Glomerular endothelial cell (primary cell): ENCODE results near the gene KIAA0513. TPM values are rescaled to one million over a fixed set of nuclear protein-coding genes. Genes with fewer than 3 reads are reported as not detected.

ENCODE experiments used
- DNase-seq: peaks from one replicate; pipeline ENCODE4 v3.0.0-alpha.2; 2011; ENCODE audit warnings: low read depth, low spot score; ENCODE audit errors: extremely low read depth
- total RNA-seq: library from RNA; depleted of rRNA; stranded (reverse); fragments of >200 nt; gene quantifications from 2 replicates; pipeline ENCODE4 v1.2.3, GENCODE V29; 2015

Gene KIAA0513
- total RNA-seq, 1 donor from 2014 or later: 6.2 TPM

DNA sequence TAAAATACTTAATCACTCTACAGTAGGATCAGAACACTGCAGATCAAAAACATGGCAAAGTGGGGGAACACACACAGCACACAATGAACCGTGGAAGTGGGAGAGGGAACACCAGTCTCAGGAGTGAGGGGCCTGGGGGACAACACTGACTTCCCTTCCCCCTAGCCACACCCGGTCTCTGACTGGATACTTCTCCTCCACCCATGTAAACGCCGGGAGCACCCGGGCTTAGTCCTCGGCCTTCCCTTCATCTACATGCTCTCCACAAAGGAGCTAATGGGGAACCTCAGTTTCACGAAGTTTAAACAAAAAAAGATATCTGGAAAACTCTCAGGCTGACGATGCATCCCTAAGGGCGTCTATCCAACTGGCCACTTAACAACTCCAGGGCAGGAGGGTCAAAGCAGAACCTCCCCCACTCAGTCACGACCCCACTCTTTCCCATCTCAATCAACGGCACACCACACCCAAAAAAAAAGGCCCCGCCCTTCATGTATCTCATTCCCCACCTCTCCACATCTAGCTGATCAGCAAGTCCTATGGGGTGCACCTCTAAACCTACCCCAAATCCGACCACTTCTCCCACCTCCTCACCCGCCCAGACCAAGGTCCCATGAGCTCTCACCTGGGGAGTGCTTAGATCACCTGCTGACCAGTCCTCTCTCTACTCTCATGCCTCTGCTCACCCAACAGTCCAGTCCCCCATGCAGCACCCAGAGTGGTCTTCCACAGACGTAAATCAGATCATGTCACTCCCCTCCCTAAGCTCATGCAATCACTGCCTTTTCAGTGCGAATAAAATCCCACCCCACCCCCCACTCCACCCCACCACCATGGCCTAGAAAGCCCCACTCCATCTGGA, 23.6 kb upstream of the KIAA0513 start:
- no peak for DNase-seq

- DNase-seq: no peak
These were observed 22.9 kb upstream of the KIAA0513 start for GRCh38 chr16:85004587-85005205.

GRCh38 chr16:85005285-85006069, 22.1 kb upstream of the KIAA0513 start:
- no peak for DNase-seq

DNA sequence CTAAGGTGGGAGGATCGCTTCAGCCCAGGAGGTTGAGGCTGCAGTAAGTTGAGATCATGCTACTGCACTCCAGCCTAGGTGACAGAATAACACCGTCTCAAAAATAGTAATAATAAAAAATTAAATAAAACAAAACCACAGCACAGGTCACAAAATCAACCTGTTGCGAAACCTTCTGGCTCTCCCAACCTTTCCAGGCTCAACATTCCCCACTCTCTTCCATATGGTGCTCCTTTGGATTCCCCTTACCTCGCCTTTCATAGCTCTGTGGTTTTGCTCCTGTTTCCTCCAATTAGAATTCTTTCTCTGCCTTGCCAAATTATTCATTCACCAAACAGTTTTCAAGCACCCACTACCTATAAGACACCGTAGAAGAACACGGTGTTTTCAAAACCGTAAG, 21.0 kb upstream of the KIAA0513 start:
- no peak for DNase-seq

DNA sequence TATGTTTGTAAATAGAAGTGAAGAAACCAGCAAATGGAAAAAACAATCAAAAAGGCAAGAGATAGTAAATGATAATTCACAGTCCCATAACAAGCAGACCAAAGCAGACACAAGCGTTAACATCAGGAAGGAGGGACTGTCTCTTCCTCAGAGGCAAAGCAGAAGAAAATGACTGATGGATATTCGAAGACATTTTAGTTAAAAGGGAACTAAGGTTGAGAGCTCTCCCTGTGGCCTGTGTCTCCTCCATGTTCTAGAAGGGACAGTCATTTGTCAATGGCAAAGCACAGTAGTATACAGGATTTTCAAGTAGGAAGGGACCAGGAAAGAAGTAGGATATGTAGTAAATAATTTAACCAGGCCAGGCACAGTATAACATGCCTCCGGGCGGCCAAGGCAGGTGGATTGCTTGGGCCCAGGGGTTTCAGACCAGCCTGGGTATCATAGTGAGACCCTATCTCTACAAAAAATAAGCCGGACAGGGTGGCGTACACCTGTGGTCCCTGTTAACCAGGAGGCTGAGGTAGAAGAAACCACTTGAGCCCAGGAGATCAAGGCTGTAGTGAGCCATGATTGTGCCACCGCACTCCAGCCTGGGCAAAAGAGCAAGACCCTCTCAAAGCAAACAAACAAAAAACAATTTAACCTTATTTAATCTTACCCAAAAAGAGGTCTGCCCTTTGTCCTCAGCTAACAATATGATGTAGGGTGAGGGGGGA, 19.9 kb upstream of the KIAA0513 start:
- DNase-seq: no peak

DNA sequence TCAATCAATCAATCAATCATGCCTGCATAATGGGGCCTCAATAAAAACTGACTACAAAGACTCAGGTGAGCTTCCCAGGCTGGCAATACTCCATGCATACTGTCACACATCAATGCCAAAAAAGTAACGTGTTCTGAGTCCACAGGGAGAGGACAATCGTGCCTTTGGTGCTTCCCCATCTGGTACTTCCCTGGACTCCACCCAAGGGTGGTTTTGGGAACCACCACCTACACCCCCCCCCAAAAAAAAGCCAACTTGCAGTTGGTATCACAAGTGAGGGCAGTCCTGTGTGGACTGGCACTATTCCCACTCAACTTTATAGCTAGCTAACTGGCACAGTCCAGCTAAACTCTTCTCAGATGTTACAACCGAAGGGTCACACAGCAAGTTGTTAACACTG, 19.3 kb upstream of the KIAA0513 start:
- no peak for DNase-seq

GRCh38 chr16:85010446-85010930, 17.1 kb upstream of the KIAA0513 start:
- DNase-seq: no peak

GRCh38 chr16:85010931-85011845, 16.4 kb upstream of the KIAA0513 start, which contains the start of gene ZDHHC7:
Gene ZDHHC7, minus strand, starts transcription at chr16:85011535. Its CDS starts 20,917 bp downstream, at chr16:84990618.
- DNase-seq: no peak

DNA sequence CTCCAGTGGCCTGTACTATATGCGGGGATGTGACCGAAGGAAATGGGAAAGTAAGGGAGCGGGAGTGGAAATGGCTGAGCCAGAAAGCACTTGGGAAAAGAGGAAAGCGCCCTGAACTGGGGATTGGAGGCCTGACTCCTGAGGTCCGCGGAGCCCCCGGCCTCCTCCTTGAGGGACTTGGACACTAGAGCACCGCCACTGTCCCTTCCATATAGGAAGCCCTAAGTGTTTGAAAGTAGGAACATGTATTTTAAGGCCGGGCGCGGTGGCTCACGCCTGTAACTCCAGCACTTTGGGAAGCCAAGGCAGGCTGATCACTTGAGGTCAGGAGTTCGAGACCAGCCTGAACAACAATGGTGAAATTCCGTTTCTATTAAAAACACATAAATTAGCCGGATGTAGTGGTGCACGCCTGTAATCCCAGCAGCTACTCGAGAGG, 15.7 kb upstream of the KIAA0513 start:
- no peak for DNase-seq

DNA sequence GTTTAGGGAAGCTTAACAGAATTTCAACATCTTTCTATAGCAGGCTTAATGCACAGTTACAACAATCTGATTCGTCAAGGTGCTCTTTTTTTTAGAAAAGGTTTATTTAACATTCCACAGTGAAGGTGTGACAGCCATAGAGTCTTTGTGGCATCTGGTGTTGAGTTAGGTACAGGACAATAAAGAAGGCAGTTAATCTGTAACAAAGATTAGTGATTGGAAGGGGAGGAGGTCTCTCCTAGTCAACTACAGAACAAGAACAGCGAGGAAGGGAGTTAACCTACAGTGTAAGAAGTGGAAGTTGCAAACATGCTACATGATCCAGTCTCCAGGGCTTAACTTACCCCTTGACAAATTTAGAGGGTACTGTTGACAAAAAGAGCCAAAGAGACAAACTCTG, 13.3 kb upstream of the KIAA0513 start:
- DNase-seq: no peak

- no peak for DNase-seq
These were observed 12.0 kb upstream of the KIAA0513 start for GRCh38 chr16:85015481-85016187.

DNA sequence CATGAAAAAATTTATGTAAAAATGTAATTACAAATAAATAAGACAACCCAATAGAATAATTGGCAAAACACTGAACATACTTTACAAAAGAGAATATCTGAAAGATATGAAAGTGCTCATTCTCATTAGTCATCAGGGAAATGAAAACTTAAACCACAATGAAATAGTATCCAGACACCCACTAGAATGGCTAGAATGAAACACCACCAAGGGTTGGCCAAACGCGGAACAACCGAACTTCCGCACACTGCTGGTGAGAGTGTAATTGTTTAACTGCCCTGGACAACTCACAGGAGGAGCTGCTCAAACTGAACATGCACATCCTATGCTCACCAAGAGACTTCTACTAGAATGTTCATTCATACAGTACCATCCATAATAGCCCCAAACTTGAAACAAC, 10.4 kb upstream of the KIAA0513 start:
- DNase-seq: no peak

DNA sequence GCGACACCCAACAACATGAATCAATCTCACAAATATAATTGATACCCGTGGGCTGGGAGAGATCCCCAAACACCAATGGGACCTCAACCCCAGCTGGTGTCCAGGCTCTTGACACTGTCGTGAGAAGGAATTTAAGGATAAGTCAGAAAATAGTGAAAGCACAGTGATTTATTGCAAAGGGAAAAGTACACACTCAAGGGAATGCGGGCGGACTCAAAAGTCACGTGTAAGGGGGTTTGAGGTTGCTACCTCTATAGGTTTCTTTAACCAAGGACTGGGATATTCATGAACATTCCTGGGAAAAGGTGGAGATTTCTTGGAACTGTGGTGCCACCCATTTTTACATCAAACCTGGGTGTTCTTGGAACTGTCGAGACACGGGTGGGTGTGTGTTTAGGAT, 10.0 kb upstream of the KIAA0513 start:
- DNase-seq: no peak

GRCh38 chr16:85018529-85019236, 8.9 kb upstream of the KIAA0513 start:
- DNase-seq: no peak

- no peak for DNase-seq
These were observed 7.8 kb upstream of the KIAA0513 start for GRCh38 chr16:85019659-85020245.

DNA sequence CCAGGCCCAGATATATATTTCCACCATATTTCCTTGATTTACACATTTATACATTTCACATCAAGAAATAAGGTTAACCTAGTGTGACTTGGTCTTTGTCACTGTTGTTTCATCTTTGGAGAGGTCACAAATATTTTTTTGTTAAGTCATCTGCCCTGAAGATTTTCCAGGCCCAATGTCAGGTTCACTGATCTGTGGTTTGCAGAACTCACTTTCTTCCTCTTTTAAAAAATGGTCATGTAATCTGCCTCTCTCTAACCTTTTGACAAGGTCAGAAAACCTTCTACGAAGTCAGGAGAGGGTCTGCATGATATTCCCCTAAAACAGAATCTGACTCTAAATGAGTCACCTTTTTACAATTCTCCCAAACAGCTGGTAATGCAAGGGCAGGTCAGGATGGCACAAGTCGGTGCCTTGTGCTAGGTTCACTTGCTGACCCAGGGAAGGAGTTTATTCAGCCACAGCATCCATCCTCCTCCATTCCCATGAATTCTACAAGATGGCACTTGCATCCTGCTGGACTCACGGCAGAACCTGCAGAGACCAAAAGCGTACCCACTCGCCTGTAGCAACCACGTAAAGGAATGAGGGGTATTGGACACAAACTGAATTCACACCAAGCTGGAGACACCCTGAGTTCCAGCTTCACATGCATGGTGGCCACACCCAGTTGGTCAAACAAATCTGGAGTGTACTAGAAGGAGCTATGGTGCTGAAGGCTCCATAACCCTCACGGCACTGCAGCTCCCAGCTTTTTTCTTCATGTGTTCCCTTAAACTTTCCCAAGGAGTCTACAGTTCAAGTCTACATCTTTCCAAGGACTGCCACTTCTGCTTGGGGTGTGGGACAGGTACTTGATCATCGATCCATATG, 1.6 kb upstream of the KIAA0513 start:
- DNase-seq: no peak

GRCh38 chr16:85026703-85027102, 892 bp upstream of the KIAA0513 start:
- DNase-seq: no peak
